ENCODE data around the gene ABLIM3.

Gene ABLIM3

DNA sequence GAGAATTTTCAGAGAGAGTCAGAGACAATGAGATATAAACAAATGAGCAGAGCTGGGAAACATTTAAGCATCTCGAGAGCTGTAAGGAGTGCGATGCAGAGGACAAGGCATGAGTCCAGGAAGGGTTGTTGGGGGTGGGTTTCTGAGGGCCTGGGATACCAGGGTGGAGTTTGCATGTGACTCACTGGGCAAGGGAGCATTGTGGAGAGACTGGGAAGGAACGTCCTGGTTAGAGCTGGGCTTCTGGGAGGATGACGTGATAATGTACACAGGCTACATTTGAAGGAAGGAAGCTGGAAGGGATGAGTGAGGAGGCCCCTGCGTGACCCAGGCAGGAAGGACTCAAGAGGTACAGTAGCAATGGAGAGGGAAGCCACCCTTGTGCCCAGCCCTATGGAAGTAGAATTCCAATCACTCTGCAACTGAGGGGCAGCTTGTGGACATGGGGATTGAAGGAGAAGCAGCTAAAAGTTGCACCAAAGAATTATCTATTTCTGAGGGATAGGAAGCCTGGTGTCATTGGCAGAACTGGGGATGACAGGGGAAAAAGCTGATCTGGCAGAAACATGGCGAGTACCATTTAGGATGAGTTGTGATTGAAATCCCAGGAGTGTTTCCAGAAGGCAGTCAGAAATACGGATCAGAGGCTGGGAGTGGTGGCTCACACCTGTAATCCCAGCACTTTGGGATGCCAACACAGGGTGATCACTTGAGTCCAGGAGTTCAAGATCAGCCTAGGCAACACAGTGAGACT, 71.1 kb downstream of the ABLIM3 start:
- in situ Hi-C loops (cut with MboI; ENCODE audit: low sequenced_read_pairs) = no loop called here

DNA sequence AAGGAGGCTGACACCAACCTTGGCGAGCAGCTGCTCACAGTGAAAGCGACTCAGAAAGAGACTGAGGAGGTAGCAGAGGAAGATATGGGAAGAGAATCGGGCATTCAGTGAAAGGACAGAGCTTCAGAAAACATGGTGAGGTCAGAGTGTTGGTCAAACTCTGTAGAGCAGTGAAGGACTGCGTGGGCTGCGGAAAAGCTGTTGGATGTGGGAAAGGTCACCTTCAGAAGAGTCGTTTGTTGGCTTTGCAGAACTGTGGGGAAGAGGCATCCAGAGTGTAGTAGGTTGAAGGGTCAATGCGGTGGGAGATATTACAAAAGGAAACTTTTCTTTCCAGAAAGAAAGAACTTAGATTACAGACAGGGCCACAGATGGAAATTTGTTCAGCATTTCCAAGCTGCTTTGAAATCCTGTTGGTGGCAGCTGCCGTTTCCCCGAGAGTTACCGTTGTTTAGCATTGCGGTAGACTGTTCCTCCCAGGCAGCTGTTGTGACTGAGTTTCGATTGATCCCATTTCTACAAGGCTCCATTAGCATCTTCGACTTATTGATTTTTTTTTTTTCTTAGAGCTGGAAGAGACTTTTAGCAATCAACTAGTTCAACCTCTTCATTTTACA, 72.1 kb downstream of the ABLIM3 start:
- in situ Hi-C loops (cut with MboI; ENCODE audit: low sequenced_read_pairs) = no loop called here

DNA sequence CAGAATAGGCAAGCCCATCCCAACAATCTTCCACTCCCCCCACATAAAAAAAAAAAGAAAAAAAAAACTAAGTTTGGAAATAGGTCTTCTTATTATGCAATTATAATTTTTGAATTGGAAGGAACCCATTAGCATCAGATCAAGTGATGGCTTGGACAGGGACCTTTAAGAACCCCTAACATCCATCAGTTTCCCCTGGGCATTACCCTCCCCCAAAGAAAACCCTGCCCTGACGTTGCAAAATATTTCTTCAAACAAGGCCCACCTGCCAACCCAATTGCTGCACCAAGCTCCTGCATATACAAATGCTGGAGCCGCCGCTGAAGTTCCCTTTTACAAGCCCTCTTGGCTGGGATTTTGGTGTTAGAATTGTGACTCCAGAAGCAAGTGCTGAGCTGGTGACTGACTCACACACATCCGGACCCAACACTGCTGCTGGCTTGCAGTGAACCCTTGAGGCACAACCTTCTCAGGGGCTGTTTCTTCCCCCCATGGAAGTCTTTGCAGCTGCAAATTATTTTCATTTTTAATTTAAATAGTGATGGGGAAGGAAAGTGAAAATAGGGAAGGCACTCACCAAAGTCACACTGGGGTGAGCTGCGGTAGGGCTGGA, 74.3 kb downstream of the ABLIM3 start:
- in situ Hi-C loops (cut with MboI; ENCODE audit: low sequenced_read_pairs) = no loop called here

DNA sequence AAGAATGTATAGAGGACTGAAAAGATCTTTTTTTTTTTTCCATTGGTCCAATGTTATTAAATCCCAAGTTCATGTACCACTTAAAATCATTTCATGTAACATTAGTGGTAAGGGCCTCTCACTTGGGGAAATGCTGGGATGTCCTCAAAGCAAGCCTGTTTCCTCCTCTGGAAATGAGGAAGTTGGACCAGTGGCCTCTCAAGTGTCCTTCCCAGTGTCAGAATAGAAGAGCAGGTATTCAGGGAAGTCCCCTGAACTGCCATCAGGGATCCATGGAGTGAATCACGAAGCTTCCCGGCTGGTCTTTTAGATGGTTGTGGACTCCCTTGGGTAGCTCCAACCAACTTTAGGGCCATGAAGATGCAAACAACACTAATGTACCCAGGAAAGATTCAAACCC, 75.2 kb downstream of the ABLIM3 start:
- in situ Hi-C loops (cut with MboI; ENCODE audit: low sequenced_read_pairs) = no loop called here

DNA sequence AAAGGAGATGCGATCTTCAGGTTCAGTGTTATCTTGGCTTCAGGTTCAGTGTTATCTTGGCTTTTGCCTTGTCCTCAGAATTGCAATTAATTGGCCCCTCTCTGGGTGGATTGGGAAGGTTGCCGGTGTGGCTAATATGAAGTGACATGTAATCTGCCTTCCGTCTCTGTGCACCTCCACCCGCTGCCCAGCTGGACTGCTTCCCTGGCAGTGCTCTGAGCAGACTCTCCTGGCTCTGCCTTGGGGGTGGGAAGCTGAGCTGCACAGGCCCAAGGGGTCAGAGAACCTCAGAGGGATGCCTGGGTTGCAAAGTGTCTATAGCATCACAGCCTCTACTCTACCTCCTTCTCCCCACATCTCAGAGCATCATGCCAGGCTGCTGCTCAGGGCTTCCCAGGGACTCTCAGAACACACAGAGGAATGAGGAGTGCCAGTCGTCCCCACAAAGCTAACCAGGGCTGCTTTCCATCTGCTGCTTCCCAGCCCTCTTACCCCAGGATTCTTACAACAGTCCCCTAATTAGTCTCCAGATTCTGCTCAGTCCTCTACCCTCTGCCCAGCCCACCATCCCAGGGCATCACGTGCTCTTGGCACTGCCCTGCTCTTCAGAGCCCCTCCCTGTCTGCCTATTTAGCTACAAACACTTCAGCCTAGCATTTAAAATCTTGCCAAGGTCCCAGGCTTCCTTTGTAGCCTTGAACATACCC, 76.0 kb downstream of the ABLIM3 start:
- in situ Hi-C loops (cut with MboI; ENCODE audit: low sequenced_read_pairs) = no loop called here

DNA sequence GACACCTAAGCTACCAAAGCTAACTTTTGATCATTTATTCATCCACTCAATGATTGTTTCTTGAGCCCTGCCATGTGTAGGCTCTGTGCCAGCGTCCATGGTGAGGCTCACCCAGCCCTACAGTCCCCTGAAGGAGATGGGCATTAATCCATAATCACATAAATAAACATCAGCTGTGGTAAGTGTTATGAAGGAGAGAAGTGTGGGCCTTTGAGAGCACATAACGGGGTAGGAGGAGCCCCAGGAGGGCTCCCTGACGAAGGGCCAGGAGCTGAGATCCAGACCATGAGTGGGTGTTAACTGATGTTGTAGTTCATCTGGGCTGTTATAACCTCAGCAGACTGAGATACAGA, 76.5 kb downstream of the ABLIM3 start:
- in situ Hi-C loops (cut with MboI; ENCODE audit: low sequenced_read_pairs) = no loop called here

DNA sequence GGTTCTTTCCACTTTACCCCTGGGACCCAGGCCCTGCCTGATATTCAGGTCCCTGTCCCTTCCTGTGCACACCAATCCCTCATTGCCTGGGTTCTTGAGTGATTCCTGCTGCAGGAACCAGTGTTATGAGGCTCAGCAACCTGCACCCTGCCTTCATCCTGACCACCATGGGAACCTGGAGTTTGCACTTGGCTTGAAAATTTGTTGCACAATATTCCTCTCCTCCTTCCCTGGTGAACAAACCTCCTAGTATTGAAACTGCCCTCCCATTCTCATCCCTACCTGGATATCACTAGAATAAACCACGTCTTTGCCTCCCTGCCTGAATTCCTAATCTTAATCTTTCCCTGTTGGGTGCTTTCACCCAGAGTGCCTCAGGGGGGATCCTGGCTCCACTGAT, 78.3 kb downstream of the ABLIM3 start:
- in situ Hi-C loops (cut with MboI; ENCODE audit: low sequenced_read_pairs) = no loop called here

DNA sequence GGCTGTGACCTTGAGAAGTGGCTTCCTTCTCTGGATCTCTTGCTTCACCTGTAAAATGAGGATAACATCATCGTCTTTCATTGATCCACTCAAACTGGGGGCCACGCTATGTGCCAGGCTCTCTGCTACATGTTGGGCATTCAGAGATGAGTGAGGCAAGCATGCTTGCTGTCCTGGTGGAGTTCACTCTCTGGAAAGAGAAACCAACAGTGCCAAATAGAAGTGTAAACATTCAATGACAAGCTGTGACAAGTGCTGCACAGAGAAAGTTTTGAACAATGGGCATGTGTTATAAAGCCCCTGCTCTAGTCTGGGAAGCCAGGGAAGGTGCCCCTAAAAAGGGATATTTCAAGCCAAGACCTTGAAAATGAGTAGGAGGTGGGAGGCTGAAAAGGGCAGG, 79.5 kb downstream of the ABLIM3 start:
- in situ Hi-C loops (cut with MboI; ENCODE audit: low sequenced_read_pairs) = no loop called here

DNA sequence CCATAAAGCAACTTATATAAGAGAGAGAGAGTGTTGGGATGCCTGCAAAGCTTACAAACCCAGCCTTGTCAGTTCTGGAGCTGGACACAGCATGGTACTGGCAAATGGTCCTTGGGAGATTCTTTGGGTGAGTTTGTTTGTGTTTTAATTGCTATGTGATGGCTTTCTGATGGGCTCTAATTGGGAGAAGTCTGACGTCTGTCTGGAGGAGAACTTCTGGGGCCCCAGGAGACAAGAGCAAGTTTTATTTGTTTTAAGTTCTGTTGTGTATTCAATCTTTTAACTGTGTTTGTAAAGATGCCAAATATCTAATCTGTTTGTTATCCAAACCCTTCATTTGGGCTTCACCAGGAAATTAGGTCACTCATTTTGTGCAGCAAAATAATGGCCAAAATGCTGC, 80.0 kb downstream of the ABLIM3 start:
- in situ Hi-C loops (cut with MboI; ENCODE audit: low sequenced_read_pairs) = no loop called here

DNA sequence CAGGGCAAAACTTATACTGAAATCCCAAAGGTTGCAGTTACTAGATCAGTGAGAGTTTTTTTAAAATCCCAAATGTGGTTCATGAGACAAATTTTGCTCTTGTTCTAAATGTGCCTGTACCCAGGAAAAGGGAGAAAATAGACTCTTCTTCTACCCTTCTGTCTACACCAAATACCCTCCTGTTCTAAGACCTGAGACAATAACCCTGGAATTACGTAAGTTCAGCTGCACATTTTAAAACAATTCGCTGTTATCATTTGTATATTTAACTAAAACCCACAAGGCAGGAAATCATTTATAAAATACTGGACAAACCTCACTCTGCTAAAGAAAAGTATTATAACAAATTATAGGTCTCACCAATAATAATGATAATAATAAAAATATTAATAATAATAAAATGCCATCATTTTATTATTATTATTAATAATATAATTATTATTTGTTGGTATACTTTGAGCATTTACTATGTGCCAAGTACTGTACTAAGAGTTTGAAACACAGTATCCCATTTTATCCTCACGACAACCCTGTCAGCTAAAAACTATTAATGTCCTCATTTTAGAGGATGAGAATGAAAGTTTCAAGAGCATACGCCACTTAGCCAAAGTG, 80.5 kb downstream of the ABLIM3 start:
- in situ Hi-C loops (cut with MboI; ENCODE audit: low sequenced_read_pairs) = no loop called here

DNA sequence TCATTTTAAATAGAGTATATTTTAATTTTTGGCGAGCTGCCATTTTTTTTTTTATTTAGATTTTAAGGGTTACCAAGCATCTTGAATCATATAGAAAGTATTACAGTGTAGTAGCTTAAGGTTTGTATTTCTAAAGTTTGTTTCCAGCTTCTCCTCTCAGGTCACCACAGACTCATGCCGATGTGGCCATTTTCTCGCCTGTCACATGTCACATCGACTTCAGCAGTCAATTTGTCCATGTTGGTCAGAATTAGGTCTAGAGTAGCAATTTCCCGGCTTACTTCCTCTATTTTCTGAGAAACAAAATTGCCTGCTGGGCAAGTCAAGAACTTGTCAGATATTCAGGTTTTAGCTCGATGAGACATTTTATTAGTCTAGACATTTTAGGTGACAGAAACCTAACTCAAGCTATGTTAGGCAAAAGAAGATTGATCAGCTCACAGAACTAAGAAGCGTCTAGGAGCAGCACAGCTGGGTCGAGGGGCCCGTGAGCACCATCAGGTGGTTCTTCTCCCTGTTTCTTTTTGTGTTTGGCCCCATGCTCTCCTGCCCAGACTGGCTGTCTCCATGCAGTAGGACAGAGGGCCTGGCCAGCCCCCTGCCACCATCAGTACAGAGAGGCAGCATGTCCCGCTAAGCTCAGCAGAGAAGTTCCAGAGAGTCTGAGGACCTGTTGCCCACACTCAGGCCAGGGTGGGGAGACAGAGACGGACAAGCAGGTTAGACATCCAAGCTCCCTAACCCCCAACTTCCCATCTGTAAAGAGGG, 82.0 kb downstream of the ABLIM3 start:
- in situ Hi-C loops (cut with MboI; ENCODE audit: low sequenced_read_pairs) = no loop called here

DNA sequence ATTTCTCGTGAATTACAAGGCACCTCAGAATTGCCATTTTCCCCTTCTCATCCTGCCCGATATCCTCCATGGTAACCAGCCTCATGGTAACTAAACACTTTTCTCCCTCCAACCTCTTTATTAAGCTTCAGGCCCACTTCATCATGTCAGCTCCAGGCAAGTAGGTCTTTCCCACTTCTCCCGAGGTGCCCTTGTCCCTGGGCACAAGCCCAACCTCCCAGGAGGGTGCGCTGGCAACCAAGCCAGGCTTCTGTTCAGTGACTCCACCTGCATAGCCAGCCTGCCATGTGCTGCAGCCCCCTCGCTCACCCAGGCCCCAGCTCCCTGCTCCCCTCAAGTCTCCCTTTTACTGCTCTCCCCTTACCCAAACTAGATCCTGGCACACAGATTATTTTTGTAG, 83.0 kb downstream of the ABLIM3 start:
- in situ Hi-C loops (cut with MboI; ENCODE audit: low sequenced_read_pairs) = no loop called here

DNA sequence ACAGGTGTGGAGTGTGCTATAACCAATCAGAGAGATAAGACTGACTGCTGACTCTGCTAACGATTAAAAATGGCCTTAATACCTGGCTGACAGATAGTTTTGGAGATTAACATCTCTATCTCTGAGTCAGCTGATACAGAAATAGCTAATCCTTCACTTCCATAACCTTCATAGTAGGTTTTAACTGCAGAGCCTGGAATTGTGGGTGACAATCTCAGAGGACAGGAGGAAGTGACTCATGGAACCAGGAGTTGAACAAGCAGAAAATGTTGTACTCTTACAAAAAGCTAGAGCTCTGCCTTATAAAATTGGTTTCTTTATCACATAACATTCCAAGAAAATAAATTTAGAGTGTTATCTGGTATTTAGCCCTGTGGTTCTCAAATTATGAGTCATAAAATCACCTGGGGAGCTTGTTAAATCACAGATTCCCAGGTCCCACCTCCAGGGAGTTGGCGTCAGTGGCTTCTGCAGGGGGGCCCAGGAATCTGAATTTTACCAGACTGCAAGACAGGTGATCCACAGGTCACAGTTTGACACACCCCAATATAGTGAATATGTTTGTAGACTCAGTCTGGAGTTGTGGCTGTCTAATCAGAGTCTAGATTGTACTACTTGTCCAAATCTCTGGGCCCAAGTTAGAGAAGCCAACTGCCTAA, 86.0 kb downstream of the ABLIM3 start:
- in situ Hi-C loops (cut with MboI; ENCODE audit: low sequenced_read_pairs) = no loop called here

DNA sequence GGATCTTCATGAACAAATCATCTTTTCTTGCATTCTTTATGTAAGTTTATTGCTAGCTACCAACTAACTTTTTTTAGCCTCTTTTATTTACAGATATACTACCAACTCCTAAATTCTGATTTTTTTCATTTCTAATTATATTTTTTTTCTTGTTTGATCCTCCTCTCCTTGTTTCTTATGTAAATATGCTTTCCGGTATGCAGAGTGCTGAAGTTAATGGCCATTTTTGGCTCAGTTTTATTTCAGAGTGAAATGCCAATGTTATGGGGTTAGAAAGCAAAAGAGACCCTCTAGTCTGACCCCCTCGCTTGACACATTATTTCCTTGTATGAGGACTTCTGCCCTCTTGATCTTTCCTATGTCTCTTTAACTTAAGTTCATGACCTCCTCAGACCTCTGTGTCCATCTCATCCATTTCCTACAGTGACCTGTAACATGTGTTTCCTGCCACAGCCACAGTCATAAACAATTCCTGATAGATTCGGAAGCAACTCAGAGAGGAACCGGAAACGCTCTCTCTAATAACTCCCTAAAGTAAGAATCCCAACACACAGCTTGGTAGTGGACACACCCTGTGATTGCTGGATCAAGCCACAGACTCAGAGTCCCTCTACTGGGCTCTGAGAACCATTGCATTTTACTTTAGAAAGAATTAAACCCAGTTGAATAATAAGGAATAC, 87.5 kb downstream of the ABLIM3 start:
- in situ Hi-C loops (cut with MboI; ENCODE audit: low sequenced_read_pairs) = no loop called here

DNA sequence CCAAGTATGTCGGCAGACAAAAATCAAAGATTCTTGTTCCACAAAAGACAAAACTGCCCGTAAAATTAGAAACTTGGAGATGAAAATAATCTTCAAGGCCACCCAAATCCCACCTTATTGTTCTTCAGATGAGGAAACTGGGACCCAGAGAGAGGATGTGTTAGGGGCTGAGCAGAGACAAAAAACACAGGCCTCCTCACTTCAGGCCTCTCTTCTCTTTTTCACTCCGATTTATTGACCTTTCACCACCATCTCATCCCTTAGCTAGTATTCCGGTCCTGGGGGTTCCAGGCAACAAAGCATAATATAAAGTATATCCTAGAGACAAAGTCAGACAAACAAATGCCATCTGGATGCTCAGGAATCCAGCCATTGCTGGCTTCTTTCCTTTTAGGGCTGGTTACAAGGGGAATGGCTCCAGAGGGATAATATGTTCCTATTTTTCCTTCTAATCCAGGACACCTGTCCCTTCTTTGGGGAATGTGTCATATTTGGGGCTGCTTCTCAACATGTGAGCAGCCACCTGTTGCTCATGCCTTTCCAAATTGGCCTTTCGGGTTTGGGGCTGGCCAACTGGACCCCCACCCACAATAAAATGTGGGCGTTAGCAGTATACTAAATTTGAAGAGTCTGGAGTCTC, 88.1 kb downstream of the ABLIM3 start:
- in situ Hi-C loops (cut with MboI; ENCODE audit: low sequenced_read_pairs) = no loop called here

DNA sequence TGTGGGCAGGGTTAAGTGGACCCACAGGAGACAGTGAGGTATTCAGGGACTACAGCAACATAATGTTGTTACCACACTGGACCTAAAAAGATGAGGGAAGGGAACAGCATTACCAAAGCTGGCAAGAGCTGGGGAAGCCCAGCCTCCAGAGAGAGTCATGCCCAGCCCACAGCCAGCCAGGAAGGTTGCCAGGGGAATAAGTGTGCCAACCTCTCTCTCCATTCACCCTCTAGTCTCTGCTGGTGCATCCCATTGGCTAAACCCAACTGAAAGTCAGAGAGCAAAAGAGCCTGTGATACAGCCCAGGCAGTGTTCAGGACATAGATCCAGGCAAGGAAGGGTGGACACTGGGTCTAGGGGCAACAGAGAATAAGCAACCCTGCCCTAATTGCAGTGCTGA, 94.5 kb downstream of the ABLIM3 start:
- in situ Hi-C loops (cut with MboI; ENCODE audit: low sequenced_read_pairs) = no loop called here

DNA sequence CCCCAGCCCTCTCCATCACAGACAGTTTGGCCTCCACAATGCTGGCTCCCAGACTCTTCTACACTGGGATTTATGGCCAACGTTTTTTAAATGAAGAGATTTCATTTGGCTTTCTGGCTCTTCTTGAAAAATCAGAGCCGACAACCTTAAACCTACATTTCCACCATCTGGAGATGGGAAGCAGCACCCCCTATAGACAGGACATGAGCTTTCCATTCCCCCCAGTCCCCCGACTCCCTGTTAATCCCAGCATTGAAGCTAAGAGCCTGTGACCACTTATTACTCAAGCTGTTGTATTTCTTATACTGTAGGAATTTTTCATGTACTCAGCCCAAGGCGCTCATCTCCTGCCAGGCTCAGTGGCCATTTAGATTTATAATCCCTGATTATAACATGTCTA, 96.4 kb downstream of the ABLIM3 start:
- in situ Hi-C loops (cut with MboI; ENCODE audit: low sequenced_read_pairs) = no loop called here

DNA sequence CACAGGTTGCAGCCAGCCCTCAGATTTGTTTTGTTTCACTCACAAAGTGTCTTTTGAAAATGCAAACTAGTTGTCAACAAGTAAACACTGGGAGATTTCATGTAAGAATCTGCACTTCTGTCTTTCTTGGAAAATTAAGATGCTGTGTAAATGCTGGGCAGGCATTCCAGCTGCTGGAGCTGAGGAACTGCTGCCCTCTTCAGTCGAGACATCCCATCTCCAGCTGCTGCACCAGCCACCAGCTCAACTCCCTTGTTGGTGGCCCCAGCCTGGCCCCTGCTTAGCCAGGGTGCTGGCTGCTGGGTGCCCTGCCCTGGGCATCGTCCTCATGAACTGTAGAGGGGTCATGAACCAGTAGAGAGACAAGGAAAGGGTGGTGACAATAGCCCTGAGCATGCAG, 97.2 kb downstream of the ABLIM3 start:
- in situ Hi-C loops (cut with MboI; ENCODE audit: low sequenced_read_pairs) = no loop called here

DNA sequence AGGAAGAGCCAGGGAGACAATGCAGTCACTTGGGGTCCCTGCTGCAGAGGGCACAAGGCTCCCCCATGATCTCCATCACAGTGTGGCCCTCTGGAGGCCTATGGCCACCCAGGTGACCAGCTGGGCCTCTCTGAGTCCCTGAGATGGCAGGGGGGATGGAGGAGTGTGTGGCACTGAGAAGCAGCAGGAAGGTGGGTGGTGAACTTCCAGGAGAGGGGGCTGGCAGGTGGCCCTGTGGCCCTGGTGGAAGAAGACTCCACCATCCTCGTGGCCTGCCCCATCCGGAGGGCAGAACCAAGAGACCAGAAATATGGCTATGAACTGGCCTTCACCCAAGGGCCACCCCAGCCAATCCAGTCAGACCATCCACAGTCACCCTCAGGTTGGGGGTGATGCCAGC, 98.6 kb downstream of the ABLIM3 start:
- in situ Hi-C loops (cut with MboI; ENCODE audit: low sequenced_read_pairs) = no loop called here
